OCI-M1 (cell line): ENCODE data around the gene ADCY4.
"Not testable (repeated sequence)": the region's sequence is repeated elsewhere in the genome, so short reads cannot be mapped to it uniquely, and the experiment has no call there.

ENCODE experiments used
- DNase-seq: peaks from one replicate; lab custom pipeline; 2025; lab: John Stamatoyannopoulos, UW

ADCY4 gene

GRCh38 chr14:24334431-24335291 is at the start of gene ADCY4:
Gene ADCY4, minus strand, starts transcription at chr14:24335071. Its CDS starts 419 bp downstream, at chr14:24334652.
- DNase-seq, result no peak

GRCh38 chr14:24384169-24384568 is 49.3 kb upstream of the ADCY4 start:
- no peak for DNase-seq

GRCh38 chr14:24382064-24382371 is 47.1 kb upstream of the ADCY4 start:
- no peak for DNase-seq

GRCh38 chr14:24381363-24382063 is 46.6 kb upstream of the ADCY4 start:
- DNase-seq, result no peak

- no peak for DNase-seq
Observed at GRCh38 chr14:24379907-24380730, 45.2 kb upstream of the ADCY4 start.

GRCh38 chr14:24378981-24379906 is 44.4 kb upstream of the ADCY4 start:
- DNase-seq, result no peak

GRCh38 chr14:24378327-24378726 is 43.5 kb upstream of the ADCY4 start:
- no peak for DNase-seq

GRCh38 chr14:24377657-24378056 is 42.8 kb upstream of the ADCY4 start:
- peak; percentile 55 for DNase-seq

GRCh38 chr14:24377126-24377525 is 42.3 kb upstream of the ADCY4 start:
- DNase-seq, result peak; percentile 9

GRCh38 chr14:24376448-24377070 is 41.7 kb upstream of the ADCY4 start:
- no peak for DNase-seq

- no peak for DNase-seq
Observed at GRCh38 chr14:24372701-24373416, 38.0 kb upstream of the ADCY4 start.

GRCh38 chr14:24371605-24372004 is 36.7 kb upstream of the ADCY4 start:
- DNase-seq, result not testable (repeated sequence)

GRCh38 chr14:24370748-24371147 is 35.9 kb upstream of the ADCY4 start:
- DNase-seq, result no peak

GRCh38 chr14:24369907-24370687 is 35.2 kb upstream of the ADCY4 start:
- no peak for DNase-seq

GRCh38 chr14:24369463-24369862 is 34.6 kb upstream of the ADCY4 start:
- DNase-seq, result no peak

GRCh38 chr14:24368562-24369252 is 33.8 kb upstream of the ADCY4 start:
- peak; percentile 64 for DNase-seq

- DNase-seq, result no peak
Observed at GRCh38 chr14:24368212-24368561, 33.3 kb upstream of the ADCY4 start.

GRCh38 chr14:24367514-24368211 is 32.8 kb upstream of the ADCY4 start, which contains the start of gene NFATC4:
Gene NFATC4, plus strand, starts transcription at chr14:24368184. Its CDS starts 157 bp downstream, at chr14:24368341.
- peak; percentile 94 for DNase-seq
